ENCODE measurements around the gene SRRD.

Gene SRRD

DNA sequence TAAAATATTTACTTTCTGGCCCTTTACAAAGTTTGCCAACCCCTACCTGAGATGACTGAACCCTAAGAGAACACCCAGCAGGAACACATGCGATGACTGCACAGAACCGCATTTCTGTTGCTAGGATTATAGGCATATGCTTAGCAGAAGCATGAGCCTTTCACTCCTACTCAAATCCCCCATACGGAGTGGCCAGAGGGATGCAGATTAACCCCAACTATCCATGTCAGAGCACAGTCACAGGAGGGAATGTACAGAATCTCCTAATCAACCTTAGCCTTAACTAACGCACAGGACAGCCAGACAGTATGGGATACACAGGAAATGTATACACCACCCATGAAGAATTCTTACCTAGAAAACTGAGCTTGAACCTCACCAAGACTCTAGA is 6.3 kb upstream of the SRRD start:
- DNase-seq (ENCODE audit: extremely low read depth, low read depth): no peak
- no peak overlapping the region for H3K4me3 ChIP-seq (replicated peaks; ENCODE audit: low read depth, low read length)
- TF ChIP-seq, protein P1, sequence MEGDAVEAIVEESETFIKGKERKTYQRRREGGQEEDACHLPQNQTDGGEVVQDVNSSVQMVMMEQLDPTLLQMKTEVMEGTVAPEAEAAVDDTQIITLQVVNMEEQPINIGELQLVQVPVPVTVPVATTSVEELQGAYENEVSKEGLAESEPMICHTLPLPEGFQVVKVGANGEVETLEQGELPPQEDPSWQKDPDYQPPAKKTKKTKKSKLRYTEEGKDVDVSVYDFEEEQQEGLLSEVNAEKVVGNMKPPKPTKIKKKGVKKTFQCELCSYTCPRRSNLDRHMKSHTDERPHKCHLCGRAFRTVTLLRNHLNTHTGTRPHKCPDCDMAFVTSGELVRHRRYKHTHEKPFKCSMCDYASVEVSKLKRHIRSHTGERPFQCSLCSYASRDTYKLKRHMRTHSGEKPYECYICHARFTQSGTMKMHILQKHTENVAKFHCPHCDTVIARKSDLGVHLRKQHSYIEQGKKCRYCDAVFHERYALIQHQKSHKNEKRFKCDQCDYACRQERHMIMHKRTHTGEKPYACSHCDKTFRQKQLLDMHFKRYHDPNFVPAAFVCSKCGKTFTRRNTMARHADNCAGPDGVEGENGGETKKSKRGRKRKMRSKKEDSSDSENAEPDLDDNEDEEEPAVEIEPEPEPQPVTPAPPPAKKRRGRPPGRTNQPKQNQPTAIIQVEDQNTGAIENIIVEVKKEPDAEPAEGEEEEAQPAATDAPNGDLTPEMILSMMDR (IDR thresholded peaks at IDR 0.05; ENCODE audit: low read depth, low read length, missing control alignments): no peak

DNA sequence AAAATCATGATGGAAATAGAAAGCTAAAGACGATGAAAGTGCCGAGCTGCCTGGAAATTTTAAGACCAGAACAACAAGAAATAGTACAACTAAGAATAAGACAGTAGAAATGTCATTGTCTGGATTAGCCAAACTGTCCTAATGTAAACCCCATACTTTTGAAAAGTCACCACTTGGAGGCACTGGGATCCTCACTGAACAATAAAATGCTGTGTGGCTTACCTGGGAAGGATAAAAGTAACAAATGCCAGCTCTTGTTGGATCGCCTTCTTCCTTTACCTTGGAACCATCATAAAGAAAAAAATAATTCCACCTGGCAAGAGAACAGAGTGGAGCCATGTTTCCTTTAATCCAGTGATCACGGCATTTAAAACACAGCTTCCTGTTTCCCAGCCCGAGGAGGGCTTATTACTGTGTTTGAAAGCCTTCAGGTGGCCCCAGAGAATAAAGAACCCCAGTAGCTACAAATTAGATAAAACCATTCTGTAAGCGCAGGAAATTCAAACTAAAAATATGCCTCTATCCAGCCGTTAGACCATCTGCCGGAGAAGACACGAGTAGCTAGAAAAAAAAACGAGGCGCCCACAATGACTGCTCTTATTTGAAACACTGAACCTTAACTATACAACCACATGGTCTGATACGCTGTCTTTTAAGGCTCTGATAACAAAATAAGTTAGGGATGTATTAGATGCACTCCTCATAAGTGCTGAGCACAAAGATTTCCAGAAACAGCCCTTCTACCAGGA is 4.5 kb upstream of the SRRD start:
- TF ChIP-seq, protein P1 (IDR thresholded peaks at IDR 0.05; ENCODE audit: low read depth, low read length, missing control alignments): no peak
- peak overlapping the region; percentile 17 for H3K4me3 ChIP-seq (replicated peaks; ENCODE audit: low read depth, low read length)
- DNase-seq (ENCODE audit: extremely low read depth, low read depth): no peak

DNA sequence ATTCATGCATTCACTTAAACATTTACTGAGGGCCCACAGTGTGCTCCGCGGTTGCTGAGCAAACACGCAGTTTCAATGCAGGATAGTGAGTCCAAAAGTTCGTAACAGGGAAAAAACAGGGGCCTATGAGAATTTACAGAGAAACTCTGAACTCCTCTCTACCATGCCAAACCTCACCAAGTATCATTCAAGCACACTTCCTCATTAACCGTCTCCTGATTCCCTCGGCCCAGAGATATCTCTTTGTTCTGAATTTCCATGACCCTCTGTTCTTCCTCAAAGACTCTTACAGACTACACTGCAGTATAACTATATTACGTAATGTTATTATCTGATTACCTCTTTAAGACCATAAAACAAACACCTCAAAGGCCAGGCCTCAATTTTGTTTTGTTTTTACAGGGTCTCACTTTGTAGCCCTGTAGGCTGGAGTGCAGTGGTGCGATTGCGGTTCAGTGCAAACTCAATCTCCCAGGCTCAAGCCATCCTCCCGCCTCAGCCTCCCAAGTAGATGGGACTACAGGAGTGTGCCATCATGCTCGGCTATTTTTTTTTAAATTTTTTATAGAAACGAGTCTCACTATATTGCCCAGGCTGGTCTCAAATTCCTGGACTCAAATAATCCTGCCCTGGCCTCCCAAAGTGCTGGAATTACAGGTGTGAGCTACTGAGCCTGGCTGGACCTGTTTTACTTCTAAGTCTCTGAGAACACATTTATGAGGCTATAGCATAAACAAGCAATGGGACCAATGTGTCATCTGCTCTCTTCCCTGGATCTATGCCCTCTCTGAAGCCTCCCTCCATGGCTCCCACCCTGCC is 3.7 kb upstream of the SRRD start:
- TF ChIP-seq, protein P1 (IDR thresholded peaks at IDR 0.05; ENCODE audit: low read depth, low read length, missing control alignments): no peak
- DNase-seq (ENCODE audit: extremely low read depth, low read depth): no peak
- H3K4me3 ChIP-seq (replicated peaks; ENCODE audit: low read depth, low read length): peak overlapping the region; percentile 17

DNA sequence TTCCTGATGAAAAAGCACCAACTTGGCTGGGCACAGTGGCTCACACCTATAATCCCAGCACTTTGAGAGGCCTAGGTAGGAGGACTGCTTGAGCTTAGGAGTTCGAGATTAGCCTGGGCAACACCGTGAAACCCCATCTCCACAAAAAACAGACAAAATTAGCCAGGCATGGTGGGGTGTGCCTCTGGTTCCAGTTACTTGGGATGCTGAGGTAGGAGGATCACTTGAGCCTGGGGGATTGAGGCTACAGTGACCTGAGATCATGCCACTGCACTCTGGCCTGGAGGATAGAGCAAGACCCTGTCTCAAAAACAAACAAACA is 3.1 kb upstream of the SRRD start:
- no peak for DNase-seq (ENCODE audit: extremely low read depth, low read depth)
- TF ChIP-seq, protein P1 (IDR thresholded peaks at IDR 0.05; ENCODE audit: low read depth, low read length, missing control alignments): no peak
- H3K4me3 ChIP-seq (replicated peaks; ENCODE audit: low read depth, low read length): no peak overlapping the region

DNA sequence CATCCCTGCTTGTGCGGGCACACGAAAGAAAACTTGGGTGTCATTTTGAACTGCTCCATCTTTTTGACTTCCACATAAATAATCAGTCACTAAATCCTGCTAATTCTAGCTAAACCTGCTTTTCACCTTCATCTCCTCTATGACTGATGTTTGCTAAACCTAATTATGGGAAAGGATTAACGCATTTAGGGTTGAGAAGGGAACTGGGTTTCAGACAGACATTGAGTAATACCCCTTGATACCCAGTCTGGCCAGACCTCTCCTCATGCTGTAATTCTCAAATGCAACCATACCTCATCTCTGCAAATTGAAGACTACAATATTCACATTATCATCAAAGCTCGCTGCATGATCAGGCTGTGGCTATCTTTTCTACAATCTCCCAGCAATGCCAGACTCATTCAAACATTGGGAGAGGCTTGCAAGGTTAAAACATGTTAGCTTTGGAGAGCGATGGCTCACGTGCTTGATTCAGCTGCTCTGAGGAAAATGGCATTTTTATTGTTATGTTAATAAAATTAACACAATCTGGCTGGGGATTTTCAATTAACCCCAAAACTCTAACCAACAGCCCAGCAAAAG is 2.5 kb upstream of the SRRD start:
- DNase-seq (ENCODE audit: extremely low read depth, low read depth): no peak
- TF ChIP-seq, protein P1 (IDR thresholded peaks at IDR 0.05; ENCODE audit: low read depth, low read length, missing control alignments): no peak
- H3K4me3 ChIP-seq (replicated peaks; ENCODE audit: low read depth, low read length): no peak overlapping the region

DNA sequence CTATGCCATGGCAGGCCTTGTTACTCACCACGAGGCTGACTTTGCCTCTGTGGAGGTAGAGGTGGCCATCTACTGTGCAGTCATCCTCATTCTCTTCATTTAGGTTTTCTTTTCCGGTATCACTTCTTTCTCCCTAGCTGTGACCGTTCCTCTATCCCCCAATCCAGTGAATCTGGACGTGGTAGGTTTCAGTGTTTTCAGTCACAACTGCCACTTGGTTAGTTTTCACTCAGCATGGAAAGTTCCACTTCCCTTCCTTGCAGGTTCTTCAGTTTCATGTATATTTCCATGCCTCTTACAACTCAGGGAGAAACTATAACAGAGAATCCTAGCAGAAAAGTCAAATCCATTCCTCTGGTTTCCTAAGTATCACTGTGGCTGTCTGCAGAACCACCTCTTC is 2.0 kb upstream of the SRRD start:
- DNase-seq (ENCODE audit: extremely low read depth, low read depth): no peak
- no peak overlapping the region for H3K4me3 ChIP-seq (replicated peaks; ENCODE audit: low read depth, low read length)
- TF ChIP-seq, protein P1 (IDR thresholded peaks at IDR 0.05; ENCODE audit: low read depth, low read length, missing control alignments): no peak

All from HFF-Myc (cell line).